NT2/D1 (cell line): ENCODE measurements around the gene SLC25A21.
"Not testable (repeated sequence)": the region's sequence is repeated elsewhere in the genome, so short reads cannot be mapped to it uniquely, and the experiment has no call there.

ENCODE experiments used
- DNase-seq: peaks from one replicate; pipeline ENCODE4 v3.0.0-alpha.2; 2011; ENCODE audit warnings: low read depth, low spot score
- H3K27me3 ChIP-seq: 2 replicates; pipeline ENCODE4 v1.6.0; 2011; ENCODE audit warnings: mild to moderate bottlenecking; ENCODE audit not compliant: insufficient read length, insufficient read depth
- H3K36me3 ChIP-seq: 2 replicates; pipeline ENCODE4 v1.6.1; 2011; ENCODE audit warnings: mild to moderate bottlenecking, low read length, mixed read lengths; ENCODE audit not compliant: insufficient read depth, insufficient read length
- H3K4me1 ChIP-seq: 2 replicates; pipeline ENCODE4 v1.5.1; 2011; ENCODE audit not compliant: insufficient read depth, insufficient read length
- H3K4me3 ChIP-seq: 2 replicates; pipeline ENCODE4 v1.5.1; 2011; ENCODE audit warnings: low read depth; ENCODE audit not compliant: insufficient read length
- H3K9ac ChIP-seq: 2 replicates; pipeline ENCODE4 v1.6.0; 2011; ENCODE audit warnings: low read depth; ENCODE audit not compliant: insufficient read length
- H3K9me3 ChIP-seq: 2 replicates; pipeline ENCODE4 v1.5.1; 2011; ENCODE audit warnings: mild to moderate bottlenecking, low read length; ENCODE audit not compliant: insufficient read depth
- SUZ12 ChIP-seq: IDR thresholded peaks from 2 replicates; pipeline ENCODE4 v1.6.1; 2011; ENCODE audit not compliant: insufficient read length, insufficient read depth; ENCODE audit errors: extremely low read depth
- YY1 ChIP-seq: IDR thresholded peaks from 2 replicates; pipeline ENCODE4 v1.6.1; 2011; ENCODE audit not compliant: insufficient read length, insufficient read depth
- ZNF274 ChIP-seq: IDR thresholded peaks from 2 replicates; pipeline ENCODE4 v1.6.1; 2011; ENCODE audit warnings: mild to moderate bottlenecking, low read depth, low read length

Gene SLC25A21

GRCh38 chr14:36707570-36707969 is 464.8 kb downstream of the SLC25A21 start:
- no peak for TF ChIP-seq ZNF274
- TF ChIP-seq YY1: no peak
- no peak for TF ChIP-seq SUZ12

GRCh38 chr14:36702474-36702873 is 469.9 kb downstream of the SLC25A21 start:
- no peak for TF ChIP-seq ZNF274
- no peak for TF ChIP-seq SUZ12
- H3K9ac ChIP-seq: no peak overlapping the region
- H3K27me3 ChIP-seq: no peaks in the 10 kb centered on the region
- no peaks in the 10 kb centered on the region for H3K4me1 ChIP-seq
- H3K9me3 ChIP-seq: no peaks in the 10 kb centered on the region
- no peak overlapping the region for H3K4me3 ChIP-seq
- no peak for DNase-seq
- H3K36me3 ChIP-seq: no peaks in the 10 kb centered on the region

More at GRCh38 chr14:36707570-36707969, 464.8 kb downstream of the SLC25A21 start:
- no peak for DNase-seq
- Histone ChIP-seq H3K4me1 (no peaks in the 10 kb centered on the region), H3K27me3 (no peaks in the 10 kb centered on the region), H3K9me3 (no peaks in the 10 kb centered on the region), H3K9ac (no peak overlapping the region), H3K36me3 (no peaks in the 10 kb centered on the region), H3K4me3 (no peak overlapping the region)

- DNase-seq: no peak
- H3K27me3 ChIP-seq: no peaks in the 10 kb centered on the region
- TF ChIP-seq SUZ12 (no peak), YY1 (no peak), ZNF274 (no peak)
Observed at GRCh38 chr14:36701132-36701531, 471.3 kb downstream of the SLC25A21 start.

GRCh38 chr14:36700651-36701050 is 471.8 kb downstream of the SLC25A21 start:
- H3K4me1 ChIP-seq: no peaks in the 10 kb centered on the region
- H3K9ac ChIP-seq: no peak overlapping the region
- H3K9me3 ChIP-seq: no peaks in the 10 kb centered on the region
- no peak for DNase-seq
- no peak for TF ChIP-seq YY1
- no peak for TF ChIP-seq SUZ12
- no peak for TF ChIP-seq ZNF274
- H3K27me3 ChIP-seq: no peaks in the 10 kb centered on the region
- H3K36me3 ChIP-seq: no peaks in the 10 kb centered on the region
- H3K4me3 ChIP-seq: no peak overlapping the region

More at GRCh38 chr14:36701132-36701531, 471.3 kb downstream of the SLC25A21 start:
- H3K9me3 ChIP-seq: no peaks in the 10 kb centered on the region
- no peaks in the 10 kb centered on the region for H3K36me3 ChIP-seq
- H3K4me1 ChIP-seq: no peaks in the 10 kb centered on the region
- no peak overlapping the region for H3K9ac ChIP-seq
- H3K4me3 ChIP-seq: no peak overlapping the region

GRCh38 chr14:36699420-36699819 is 473.0 kb downstream of the SLC25A21 start:
- not testable (repeated sequence) for H3K27me3 ChIP-seq

DNA sequence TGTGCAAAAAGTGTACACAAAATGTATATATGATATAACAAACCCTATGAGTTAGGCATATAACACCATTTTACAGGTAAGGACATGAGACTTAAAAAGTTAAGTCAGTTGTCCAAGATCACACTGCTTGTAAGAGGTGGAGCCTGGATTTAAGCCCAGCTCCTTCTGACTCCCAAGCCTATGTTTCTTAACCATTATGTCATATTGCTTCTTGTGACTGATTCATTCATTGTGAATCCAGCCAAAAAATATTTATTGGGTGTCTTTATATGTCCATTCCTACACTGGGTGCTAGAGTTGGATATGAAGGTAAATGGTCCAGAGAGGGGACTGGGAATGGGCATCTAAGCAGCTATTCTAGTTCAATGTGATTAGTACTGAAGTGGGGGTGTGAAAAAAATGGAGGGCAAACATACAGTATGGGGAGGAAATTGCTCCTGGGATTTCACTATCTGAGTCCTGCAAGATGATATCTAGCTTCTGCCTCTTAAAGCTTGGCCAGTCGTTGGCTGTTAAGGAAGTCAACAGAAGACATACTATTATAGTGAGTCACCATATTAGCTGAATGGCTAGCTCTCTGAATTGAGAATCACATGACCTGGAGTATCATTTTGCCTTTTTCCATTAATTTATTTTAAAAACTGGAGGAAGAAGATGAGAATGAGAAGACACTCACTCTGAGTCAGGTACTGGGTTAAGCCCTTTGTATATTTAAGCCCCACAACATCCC is 481.9 kb downstream of the SLC25A21 start:
- DNase-seq: no peak
- H3K4me3 ChIP-seq: no peak overlapping the region
- H3K36me3 ChIP-seq: no peaks in the 10 kb centered on the region
- H3K27me3 ChIP-seq: no peaks in the 10 kb centered on the region
- H3K9ac ChIP-seq: no peak overlapping the region
- no peaks in the 10 kb centered on the region for H3K4me1 ChIP-seq
- TF ChIP-seq SUZ12 (no peak), YY1 (no peak), ZNF274 (no peak)
- H3K9me3 ChIP-seq: no peaks in the 10 kb centered on the region

More at GRCh38 chr14:36699420-36699819, 473.0 kb downstream of the SLC25A21 start:
- not testable (repeated sequence) for DNase-seq, H3K9me3 ChIP-seq, H3K36me3 ChIP-seq, H3K4me3 ChIP-seq, H3K4me1 ChIP-seq, H3K9ac ChIP-seq

GRCh38 chr14:36684946-36685345 is 487.5 kb downstream of the SLC25A21 start:
- Histone ChIP-seq H3K36me3 (no peaks in the 10 kb centered on the region), H3K9me3 (no peaks in the 10 kb centered on the region), H3K4me1 (no peaks in the 10 kb centered on the region), H3K4me3 (no peak overlapping the region), H3K9ac (no peak overlapping the region), H3K27me3 (no peaks in the 10 kb centered on the region)
- TF ChIP-seq YY1: no peak
- no peak for TF ChIP-seq SUZ12
- TF ChIP-seq ZNF274: no peak
- no peak for DNase-seq
